CD14-positive monocyte (primary cell): ENCODE results near the gene GALNT18. TPM values are rescaled to one million over a fixed set of nuclear protein-coding genes. Genes with fewer than 3 reads are reported as not detected.

Source experiments
- DNase-seq, 3 donors: peaks; one replicate each; pipeline ENCODE4 v3.0.0-alpha.2; 2011 to 2022
- H2AFZ ChIP-seq: 2 replicates; pipeline ENCODE4 v1.6.0; 2012; ENCODE audit warnings: mild to moderate bottlenecking, low read depth, low read length, inconsistent platforms; ENCODE audit not compliant: insufficient read depth, poor library complexity, severe bottlenecking
- H3K27ac ChIP-seq, 2 donors: 1 replicate in 1 of 2; 2 replicates in 1 of 2; pipeline ENCODE4 v1.5.1; 2012 to 2013; ENCODE audit warnings: low read length in 2 of 2, control low read depth in 1 of 2, inconsistent platforms in 1 of 2, low read depth in 1 of 2, mild to moderate bottlenecking in 1 of 2
- H3K27me3 ChIP-seq, 2 donors: one replicate each; pipeline versions ENCODE4 v1.6.0 to v1.6.1; 2011 to 2013; ENCODE audit warnings: low read length in 2 of 2; ENCODE audit not compliant: control insufficient read depth in 2 of 2, insufficient read depth in 2 of 2
- H3K36me3 ChIP-seq, 2 donors: replicated peaks in 1 of 2; 1 replicate in 1 of 2; 2 replicates in 1 of 2; pipeline versions ENCODE4 v1.5.1 to v1.6.1; 2012 to 2013; ENCODE audit warnings: low read length in 2 of 2, control low read depth in 1 of 2, inconsistent platforms in 1 of 2, mild to moderate bottlenecking in 1 of 2; ENCODE audit not compliant: insufficient read depth in 2 of 2, control insufficient read depth in 1 of 2
- H3K4me1 ChIP-seq, 2 donors: 1 replicate in 1 of 2; 2 replicates in 1 of 2; pipeline versions ENCODE4 v1.5.1 to v1.6.1; 2012 to 2013; ENCODE audit warnings: low read length in 2 of 2, control low read depth in 1 of 2, inconsistent platforms in 1 of 2, mild to moderate bottlenecking in 1 of 2, moderate library complexity in 1 of 2; ENCODE audit not compliant: insufficient read depth in 2 of 2, control insufficient read depth in 1 of 2
- H3K4me2 ChIP-seq: replicated peaks from 2 replicates; pipeline ENCODE3; 2012; ENCODE audit warnings: low read length, moderate library complexity, mild to moderate bottlenecking; ENCODE audit not compliant: poor library complexity, severe bottlenecking; ENCODE audit errors: extremely low read depth
- H3K4me3 ChIP-seq, 3 experiments: fragments of 200-600 bp in 1 of 3; sonication (generic) in 1 of 3; replicated peaks in 1 of 3; 1 replicate in 2 of 3; 2 replicates in 1 of 3; pipeline ENCODE4 v1.5.1; 2011 to 2013; ENCODE audit warnings: low read length in 3 of 3, mild to moderate bottlenecking in 3 of 3, control low read depth in 2 of 3, low read depth in 2 of 3, inconsistent platforms in 1 of 3, moderate library complexity in 1 of 3
- H3K79me2 ChIP-seq: 2 replicates; pipeline ENCODE4 v1.6.0; 2012; ENCODE audit warnings: mild to moderate bottlenecking, control low read depth, inconsistent platforms, low read length, moderate library complexity; ENCODE audit not compliant: insufficient read depth
- H3K9ac ChIP-seq: 2 replicates; pipeline ENCODE4 v1.6.0; 2017; ENCODE audit warnings: low read length, mild to moderate bottlenecking; ENCODE audit not compliant: insufficient read depth, poor library complexity, severe bottlenecking
- H3K9me3 ChIP-seq, 2 donors: replicated peaks in 1 of 2; 1 replicate in 1 of 2; 2 replicates in 1 of 2; pipeline versions ENCODE4 v1.5.1 to v1.6.1; 2012 to 2013; ENCODE audit warnings: low read length in 2 of 2, control low read depth in 1 of 2; ENCODE audit not compliant: control insufficient read depth in 1 of 2, insufficient read depth in 1 of 2
- H4K20me1 ChIP-seq: 2 replicates; pipeline ENCODE4 v1.6.0; 2012; ENCODE audit warnings: mild to moderate bottlenecking, low read length, control low read depth, moderate library complexity; ENCODE audit not compliant: insufficient read depth
- H3K27ac Mint-ChIP-seq, 7 donors: one replicate each; pipeline ENCODE4 v1.8.0; 2020; ENCODE audit warnings: mild to moderate bottlenecking in 7 of 7, mixed read lengths in 7 of 7, moderate library complexity in 6 of 7, inconsistent platforms in 2 of 7
- H3K27me3 Mint-ChIP-seq, 3 donors: one replicate each; pipeline ENCODE4 v1.8.0; 2021 to 2022; ENCODE audit warnings: low read depth in 3 of 3, mild to moderate bottlenecking in 3 of 3, mixed read lengths in 3 of 3, moderate library complexity in 3 of 3, inconsistent platforms in 1 of 3
- H3K36me3 Mint-ChIP-seq, 2 donors: one replicate each; pipeline ENCODE4 v1.8.0; 2020; ENCODE audit warnings: mixed read lengths in 2 of 2, inconsistent platforms in 1 of 2, mild to moderate bottlenecking in 1 of 2
- H3K4me1 Mint-ChIP-seq: one replicate; pipeline ENCODE4 v1.8.0; 2020; ENCODE audit warnings: mild to moderate bottlenecking, mixed read lengths
- H3K4me3 Mint-ChIP-seq, 2 donors: one replicate each; pipeline ENCODE4 v1.8.0; 2020; ENCODE audit warnings: mild to moderate bottlenecking in 2 of 2, mixed read lengths in 2 of 2, moderate library complexity in 1 of 2
- H3K9me3 Mint-ChIP-seq, 7 donors: one replicate each; pipeline ENCODE4 v1.8.0; 2020 to 2022; ENCODE audit warnings: mixed read lengths in 7 of 7, mild to moderate bottlenecking in 6 of 7, moderate library complexity in 6 of 7, inconsistent platforms in 2 of 7
- CTCF ChIP-seq: fragments of 200-600 bp; IDR thresholded peaks from one replicate; pipeline ENCODE4 v1.8.0; 2022; ENCODE audit warnings: antibody characterized with exemption, mild to moderate bottlenecking
- WGBS: methylation state at CpG from one replicate; pipeline ENCODE4 v1.1.5; 2013; ENCODE audit warnings: missing lambda C conversion rate; ENCODE audit not compliant: insufficient coverage; 5-methylcytosine and 5-hydroxymethylcytosine counted together
- intact Hi-C, 2 donors: fragments of 100-400 bp; cut with micrococcal nuclease; formaldehyde crosslinking; loops; one replicate each; pipeline versions ENCODE4 v1.15.0 to v1.15.1; 2023
- polyA plus RNA-seq, 3 donors: library from polyadenylated mRNA; depleted of rRNA in 1 of 3; unstranded in 2 of 3; stranded (reverse) in 1 of 3; fragments of 300-500 nt in 2 of 3; fragments of >200 nt in 1 of 3; fragmentation: Illumina TruSeq in 2 of 3; gene quantifications; 1 replicate in 2 of 3; 2 replicates in 1 of 3; pipeline ENCODE4 v1.2.3, GENCODE V29; 2012 to 2021

GALNT18 gene
- polyA plus RNA-seq, 3 donors: not detected

- H3K9ac ChIP-seq: no peak overlapping the region
- H2AFZ ChIP-seq: no peak overlapping the region
- peaks cover 0 to 5% (median 0%) of the 10 kb centered on the region in 7 donors for H3K9me3 Mint-ChIP-seq
- H3K4me1 Mint-ChIP-seq: no peaks in the 10 kb centered on the region
- H4K20me1 ChIP-seq: no peaks in the 10 kb centered on the region
- no peak for TF ChIP-seq CTCF
- no peak overlapping the region for H3K4me2 ChIP-seq
- no peaks in the 10 kb centered on the region for H3K79me2 ChIP-seq
- 73% methylated on average over 2 of the region's 11 CpGs for WGBS
- no peak overlapping the region for H3K4me3 Mint-ChIP-seq
- no peak overlapping the region for H3K27ac Mint-ChIP-seq
- no peak for DNase-seq
- peaks cover 42 to 89% (median 76%) of the 10 kb centered on the region in 3 donors for H3K27me3 Mint-ChIP-seq
- no peak overlapping the region for H3K4me3 ChIP-seq
- H3K9me3 ChIP-seq: no peaks in the 10 kb centered on the region
- H3K36me3 Mint-ChIP-seq: no peaks in the 10 kb centered on the region
- no peaks in the 10 kb centered on the region for H3K4me1 ChIP-seq
- H3K27me3 ChIP-seq: peaks cover 19 to 75% of the 10 kb centered on the region in 2 donors
- intact Hi-C loops: no loop called here
- no peak overlapping the region for H3K27ac ChIP-seq
- H3K36me3 ChIP-seq: no peaks in the 10 kb centered on the region
These were observed 213.2 kb downstream of the GALNT18 start for GRCh38 chr11:11408436-11409221.

DNA sequence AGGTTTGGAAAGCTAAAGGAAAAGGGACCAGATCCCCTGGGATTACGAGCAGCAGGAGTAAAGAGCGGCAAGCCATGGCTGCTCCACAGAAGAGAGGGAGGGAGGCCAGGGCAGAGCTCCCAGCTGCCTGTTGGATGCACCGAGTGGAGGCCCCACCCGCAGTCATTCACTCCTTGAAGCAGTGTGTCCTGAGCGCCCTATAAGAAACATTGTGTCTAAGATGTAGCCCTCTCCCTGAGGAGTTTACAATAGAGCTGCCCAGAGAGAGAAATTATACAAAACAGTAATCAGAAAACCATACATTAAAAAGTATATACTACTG is 214.1 kb downstream of the GALNT18 start:
- Histone ChIP-seq H3K9me3 (no peaks in the 10 kb centered on the region), H3K27me3 (peaks cover 16 to 66% of the 10 kb centered on the region in 2 donors), H3K4me3 (no peak overlapping the region), H3K36me3 (no peaks in the 10 kb centered on the region), H4K20me1 (no peaks in the 10 kb centered on the region), H3K9ac (no peak overlapping the region), H3K4me1 (no peaks in the 10 kb centered on the region), H3K79me2 (no peaks in the 10 kb centered on the region), H3K4me2 (no peak overlapping the region), H2AFZ (no peak overlapping the region), H3K27ac (no peak overlapping the region)
- peaks cover 39 to 88% (median 74%) of the 10 kb centered on the region in 3 donors for H3K27me3 Mint-ChIP-seq
- no peak for TF ChIP-seq CTCF
- peaks cover 0 to 5% (median 0%) of the 10 kb centered on the region in 7 donors for H3K9me3 Mint-ChIP-seq
- no peak overlapping the region for H3K4me3 Mint-ChIP-seq
- DNase-seq: no peak
- intact Hi-C loops: no loop called here
- no peak overlapping the region for H3K27ac Mint-ChIP-seq
- 67% methylated on average over 2 of the region's 5 CpGs for WGBS
- H3K4me1 Mint-ChIP-seq: no peaks in the 10 kb centered on the region
- H3K36me3 Mint-ChIP-seq: no peaks in the 10 kb centered on the region
